GM12878 (cell line): ENCODE data around the gene SLC25A29. TPM values are rescaled to one million over a fixed set of nuclear protein-coding genes. Genes with fewer than 3 reads are reported as not detected.

Source experiments
- JUNB ChIP-seq: IDR thresholded peaks from 2 replicates; pipeline ENCODE4 v1.6.1; 2016; ENCODE audit warnings: antibody characterized with exemption, mild to moderate bottlenecking
- NFYA ChIP-seq: IDR thresholded peaks from 2 replicates; pipeline ENCODE4 v1.6.1; 2011; ENCODE audit warnings: low read depth, mild to moderate bottlenecking, low read length, improper control_type of control experiment, borderline replicate concordance
- NR2C1 ChIP-seq: fragments of 450-650 bp; IDR thresholded peaks from 2 replicates; pipeline ENCODE4 v1.6.1; 2017; ENCODE audit warnings: antibody characterized with exemption, mild to moderate bottlenecking, moderate library complexity
- NRF1 ChIP-seq: conservative IDR thresholded peaks from 2 replicates; pipeline ENCODE4 v1.6.1; 2011; ENCODE audit warnings: mild to moderate bottlenecking, low read depth, low read length, improper control_type of control experiment
- POLR2AphosphoS2 ChIP-seq: IDR thresholded peaks from 2 replicates; pipeline ENCODE4 v1.6.1; 2011; ENCODE audit warnings: low read depth, mild to moderate bottlenecking, low read length, improper control_type of control experiment, moderate library complexity
- SMAD5 ChIP-seq: IDR thresholded peaks from 2 replicates; pipeline ENCODE4 v1.6.1; 2016; ENCODE audit warnings: antibody characterized with exemption, low read depth
- ZNF592 ChIP-seq: fragments of 450-650 bp; IDR thresholded peaks from 2 replicates; pipeline ENCODE4 v1.6.1; 2017; ENCODE audit warnings: mild to moderate bottlenecking, moderate library complexity
- polyA plus RNA-seq, 11 experiments: library from polyadenylated mRNA; depleted of rRNA in 4 of 11; unstranded in 6 of 11; stranded (reverse) in 5 of 11; fragments of >200 nt; fragmentation: Nextera tagmentation in 4 of 11; fragmentation: Illumina TruSeq in 1 of 11; extraction: Ambion mirVana in 4 of 11; extraction: Trizol in 1 of 11; gene quantifications; 1 replicate in 1 of 11; 2 replicates in 10 of 11; pipeline versions ENCODE4 v1.2.1 to v1.2.3, GENCODE V29; 2011 to 2016; ENCODE audit warnings: inconsistent platforms in 2 of 11, missing spikeins in 2 of 11, low read depth in 1 of 11
- total RNA-seq, 4 experiments: library from RNA; depleted of rRNA in 3 of 4; stranded (reverse); fragments of >200 nt in 3 of 4; fragmentation: Illumina TruSeq in 1 of 4; extraction: Trizol in 1 of 4; gene quantifications; 2 replicates each; pipeline versions ENCODE4 v1.2.1 to v1.2.3, GENCODE V29; 2013 to 2021

The SLC25A29 gene
- total and polyA plus RNA-seq, 10 of the 15 experiments (the other 5 are each of a cell fraction or from before 2014, with no cell fraction given): 0.42 to 13.3 (median 4.0) TPM; not detected in 1

- no peak for TF ChIP-seq ZNF592
- TF ChIP-seq JUNB: no peak
- TF ChIP-seq POLR2AphosphoS2: no peak
- TF ChIP-seq NFYA: no peak
- TF ChIP-seq NR2C1: no peak
- no peak for TF ChIP-seq NRF1
- no peak for TF ChIP-seq SMAD5
Measured at GRCh38 chr14:100286484-100287191, 19.6 kb downstream of the SLC25A29 start (continued).
